MCF 10A (cell line): ENCODE results near the gene CYFIP2. TPM values are rescaled to one million over a fixed set of nuclear protein-coding genes. Genes with fewer than 3 reads are reported as not detected.
A peak's percentile ranks its signal among the peaks of the same experiment; 100 is the strongest.

ENCODE experiments used
- BruUV-seq: library from RNA; stranded (reverse); fragments of 400-500 nt; replicated peaks from 2 replicates; lab custom pipeline; 2021; lab: Mats Ljungman, UMichigan
- CTCF ChIA-PET: fragments of 300-600 bp; sonication (Branson Sonifier 250); formaldehyde crosslinking; extraction: SDS; loops from one replicate; lab custom pipeline; 2021; ENCODE audit warnings: antibody characterized with exemption, inconsistent platforms; lab: Yijun Ruan, JAX
- POLR2A ChIA-PET: fragments of 300-600, 350-650 bp; sonication (Branson Sonifier 250); formaldehyde crosslinking; extraction: SDS; loops from one replicate; lab custom pipeline; 2020; ENCODE audit warnings: antibody characterized with exemption, inconsistent platforms; lab: Yijun Ruan, JAX
- DNase-seq: peaks from one replicate; pipeline ENCODE4 v3.0.0-alpha.2; 2018; ENCODE audit not compliant: unreplicated experiment
- H3K27ac Mint-ChIP-seq: one replicate; pipeline ENCODE4 v1.8.0; 2022; ENCODE audit warnings: mild to moderate bottlenecking, low read depth, mixed read lengths; ENCODE audit not compliant: unreplicated experiment
- H3K27me3 Mint-ChIP-seq: one replicate; pipeline ENCODE4 v1.8.0; 2022; ENCODE audit warnings: mixed read lengths; ENCODE audit not compliant: insufficient read depth, unreplicated experiment
- H3K36me3 Mint-ChIP-seq: one replicate; pipeline ENCODE4 v1.8.0; 2022; ENCODE audit warnings: mild to moderate bottlenecking, moderate library complexity, mixed read lengths; ENCODE audit not compliant: insufficient read depth, unreplicated experiment
- H3K4me1 Mint-ChIP-seq: one replicate; pipeline ENCODE4 v1.8.0; 2022; ENCODE audit warnings: mixed read lengths; ENCODE audit not compliant: insufficient read depth, unreplicated experiment
- H3K4me3 Mint-ChIP-seq: one replicate; pipeline ENCODE4 v1.8.0; 2022; ENCODE audit warnings: mild to moderate bottlenecking, moderate library complexity, mixed read lengths; ENCODE audit not compliant: unreplicated experiment
- H3K9me3 Mint-ChIP-seq: one replicate; pipeline ENCODE4 v1.8.0; 2022; ENCODE audit warnings: mixed read lengths; ENCODE audit not compliant: unreplicated experiment
- intact Hi-C: fragments of 100-400 bp; cut with micrococcal nuclease; formaldehyde crosslinking; loops from 2 replicates; pipeline ENCODE4 v1.14.1; 2022
- total RNA-seq: library from RNA; stranded (reverse); gene quantifications from 2 replicates; pipeline ENCODE4 v1.2.3, GENCODE V29; 2022
- TF ChIP-seq, protein P1 (sequence below): fragments of 200-600 bp; IDR thresholded peaks from one replicate; pipeline ENCODE4 v1.8.0; 2022; ENCODE audit warnings: antibody characterized with exemption, mild to moderate bottlenecking; ENCODE audit not compliant: unreplicated experiment

Gene CYFIP2
- total RNA-seq, 1 experiment from 2014 or later, result 50.8 TPM

DNA sequence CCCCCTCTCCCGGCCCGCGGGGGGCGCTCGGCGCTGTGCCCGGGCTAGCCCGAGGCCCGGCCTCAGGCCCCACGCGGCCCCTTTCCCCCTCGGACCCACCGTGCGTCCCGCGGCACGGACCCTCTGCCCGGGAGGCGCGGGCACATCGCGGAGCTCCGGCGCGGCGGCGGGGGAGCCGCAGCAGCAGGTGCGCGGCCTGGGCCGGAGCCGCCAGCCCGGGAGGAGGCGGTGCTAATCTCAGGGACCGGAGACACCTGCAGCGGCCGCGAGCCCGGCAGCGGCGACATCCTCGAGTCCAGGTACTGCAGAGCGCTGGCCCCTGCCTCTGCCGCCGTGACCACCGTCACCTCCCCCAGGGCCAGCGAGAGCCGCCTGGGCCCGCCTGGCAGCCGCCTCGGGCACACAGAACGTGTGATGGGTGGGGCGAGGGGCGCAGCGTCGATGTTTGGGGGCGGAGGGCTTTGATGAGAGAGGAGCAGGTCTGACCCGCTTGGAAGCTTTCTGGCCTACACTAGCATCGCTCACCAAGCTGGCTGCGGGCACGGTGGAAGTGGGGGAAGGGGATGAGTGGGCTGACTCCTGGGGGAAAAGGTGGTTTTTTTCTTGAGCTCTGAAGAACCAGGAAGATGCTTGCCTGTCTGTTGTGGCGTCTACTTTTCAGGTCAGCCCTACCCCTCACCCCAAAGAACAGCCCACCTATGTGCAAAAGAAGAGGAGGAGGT lies 524 bp downstream of the CYFIP2 start:
- intact Hi-C loops, result no loop called here
- POLR2A ChIA-PET, result interaction anchor here (0.7 to 3.4 kb wide), 5 partner anchors 12 to 124 kb away, joined by 3 to 32 read pairs (median 11); partner anchors contain the start of gene MED7
- BruUV-seq, result no TSS peak

DNA sequence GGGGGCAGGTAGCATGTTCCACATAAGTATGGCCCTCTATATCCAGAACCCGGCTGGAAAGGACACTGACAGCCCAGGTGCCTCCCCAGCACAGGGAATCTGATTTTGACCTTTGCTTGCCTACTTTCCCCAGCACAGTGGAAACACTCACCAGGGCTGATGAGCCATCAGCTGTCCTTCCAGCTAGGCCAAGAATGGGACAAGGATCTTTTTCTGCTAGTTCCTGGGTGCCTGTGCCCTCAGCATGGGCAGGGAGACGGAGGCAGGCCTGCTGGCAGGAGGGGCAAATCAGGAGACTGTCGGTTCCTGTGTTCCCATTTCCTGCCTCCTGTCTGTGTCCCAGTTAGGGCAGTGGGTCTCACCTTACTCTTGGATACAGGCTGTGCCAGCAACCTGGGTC lies 1.1 kb downstream of the CYFIP2 start:
- TF ChIP-seq, protein P1, sequence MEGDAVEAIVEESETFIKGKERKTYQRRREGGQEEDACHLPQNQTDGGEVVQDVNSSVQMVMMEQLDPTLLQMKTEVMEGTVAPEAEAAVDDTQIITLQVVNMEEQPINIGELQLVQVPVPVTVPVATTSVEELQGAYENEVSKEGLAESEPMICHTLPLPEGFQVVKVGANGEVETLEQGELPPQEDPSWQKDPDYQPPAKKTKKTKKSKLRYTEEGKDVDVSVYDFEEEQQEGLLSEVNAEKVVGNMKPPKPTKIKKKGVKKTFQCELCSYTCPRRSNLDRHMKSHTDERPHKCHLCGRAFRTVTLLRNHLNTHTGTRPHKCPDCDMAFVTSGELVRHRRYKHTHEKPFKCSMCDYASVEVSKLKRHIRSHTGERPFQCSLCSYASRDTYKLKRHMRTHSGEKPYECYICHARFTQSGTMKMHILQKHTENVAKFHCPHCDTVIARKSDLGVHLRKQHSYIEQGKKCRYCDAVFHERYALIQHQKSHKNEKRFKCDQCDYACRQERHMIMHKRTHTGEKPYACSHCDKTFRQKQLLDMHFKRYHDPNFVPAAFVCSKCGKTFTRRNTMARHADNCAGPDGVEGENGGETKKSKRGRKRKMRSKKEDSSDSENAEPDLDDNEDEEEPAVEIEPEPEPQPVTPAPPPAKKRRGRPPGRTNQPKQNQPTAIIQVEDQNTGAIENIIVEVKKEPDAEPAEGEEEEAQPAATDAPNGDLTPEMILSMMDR, result no peak
- DNase-seq, result no peak
- H3K27ac Mint-ChIP-seq, result no peak overlapping the region
- peak overlapping the region; percentile 85 for H3K4me3 Mint-ChIP-seq
- BruUV-seq, result TSS peak; percentile 37
- no peaks in the 10 kb centered on the region for H3K36me3 Mint-ChIP-seq
- H3K4me1 Mint-ChIP-seq, result peaks cover 32% of the 10 kb centered on the region
- ChIA-PET CTCF (interaction anchor here (0.6 to 2.6 kb wide), 8 partner anchors 10 to 119 kb away, joined by 3 to 20 read pairs (median 4); no protein-coding TSS in a partner anchor), POLR2A (interaction anchor here (0.7 to 3.4 kb wide), 3 partner anchors 12 to 125 kb away, joined by 3 to 32 read pairs (median 14); partner anchors contain the start of gene MED7)
- H3K9me3 Mint-ChIP-seq, result no peaks in the 10 kb centered on the region
- intact Hi-C loops, result no loop called here
- H3K27me3 Mint-ChIP-seq, result no peaks in the 10 kb centered on the region

More for the DNA sequence above, 524 bp downstream of the CYFIP2 start:
- peaks cover 32% of the 10 kb centered on the region for H3K4me1 Mint-ChIP-seq
- peak overlapping the region; percentile 85 for H3K4me3 Mint-ChIP-seq
- no peaks in the 10 kb centered on the region for H3K36me3 Mint-ChIP-seq
- DNase-seq, result no peak
- H3K9me3 Mint-ChIP-seq, result no peaks in the 10 kb centered on the region
- CTCF ChIA-PET, result interaction anchor here (0.6 to 2.6 kb wide), 8 partner anchors 10 to 890 kb away, joined by 3 to 20 read pairs (median 6); no protein-coding TSS in a partner anchor
- no peak overlapping the region for H3K27ac Mint-ChIP-seq
- TF ChIP-seq, protein P1, result peak; percentile 10
- H3K27me3 Mint-ChIP-seq, result peaks cover 4% of the 10 kb centered on the region

DNA sequence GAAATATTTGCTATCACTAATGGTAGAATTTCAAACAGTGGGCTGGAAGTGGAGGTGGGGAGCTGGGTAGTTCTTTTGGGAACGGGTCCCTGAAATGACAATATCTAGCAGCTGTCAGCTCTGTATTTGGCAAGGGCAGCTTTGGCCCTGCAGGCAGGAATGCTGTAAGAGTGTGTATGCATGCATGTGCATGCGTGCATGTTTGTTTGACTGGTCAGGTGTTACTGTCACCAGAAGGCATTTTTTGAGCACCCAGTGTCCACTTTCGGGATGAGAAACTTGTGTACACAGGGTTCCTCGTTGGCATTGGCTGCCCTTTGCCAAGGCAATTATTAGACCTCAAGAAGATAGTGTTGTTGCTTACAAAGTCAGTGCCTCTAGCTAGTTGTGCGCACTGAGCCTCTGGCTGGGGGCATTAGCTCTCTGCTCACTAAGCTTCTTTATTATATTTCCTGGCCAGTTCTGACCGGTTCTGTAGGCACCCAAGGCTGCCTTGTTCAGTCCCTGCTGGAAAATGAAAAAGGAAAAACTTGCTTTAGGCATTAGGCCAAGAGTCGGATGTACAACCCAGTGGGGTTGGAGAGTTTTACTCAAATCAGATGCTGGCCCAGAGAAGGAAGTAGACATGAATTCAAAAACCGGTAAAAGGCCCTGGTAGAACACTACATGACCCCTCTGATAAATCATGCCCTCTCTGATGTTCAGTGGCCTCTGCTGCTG lies 2.0 kb downstream of the CYFIP2 start:
- BruUV-seq, result no TSS peak
- POLR2A ChIA-PET, result interaction anchor here (0.7 to 3.4 kb wide), 7 partner anchors 11 to 196 kb away, joined by 3 to 32 read pairs (median 3); partner anchors contain the start of gene MED7
- DNase-seq, result peak; percentile 42

More for the DNA sequence above, 2.0 kb downstream of the CYFIP2 start:
- intact Hi-C loops, result no loop called here
- H3K27ac Mint-ChIP-seq, result no peak overlapping the region
- no peaks in the 10 kb centered on the region for H3K27me3 Mint-ChIP-seq
- CTCF ChIA-PET, result interaction anchor here (0.5 to 2.6 kb wide), 9 partner anchors 10 to 123 kb away, joined by 3 to 20 read pairs (median 3); no protein-coding TSS in a partner anchor
- TF ChIP-seq, protein P1, result no peak
- no peak overlapping the region for H3K4me3 Mint-ChIP-seq
- peaks cover 32% of the 10 kb centered on the region for H3K4me1 Mint-ChIP-seq
- no peaks in the 10 kb centered on the region for H3K36me3 Mint-ChIP-seq
- no peaks in the 10 kb centered on the region for H3K9me3 Mint-ChIP-seq
